Measurements from ENCODE around the gene QKI. TPM values are rescaled to one million over a fixed set of nuclear protein-coding genes. Genes with fewer than 3 reads are reported as not detected.

QKI gene
- total RNA-seq, 1 experiment from 2014 or later = 176 TPM

GRCh38 chr6:163435023-163435422 lies 20.5 kb downstream of the QKI start:
- Histone ChIP-seq H2BK12ac (ENCODE audit: insufficient read length, low read depth, low read length) (no peak overlapping the region), H4K91ac (ENCODE audit: insufficient read length, low read depth, low read length) (no peak overlapping the region), H3K14ac (ENCODE audit: insufficient read depth, low read length) (no peak overlapping the region), H2BK20ac (ENCODE audit: low read depth, low read length, poor library complexity, severe bottlenecking) (no peak overlapping the region), H2BK15ac (ENCODE audit: low read depth, low read length) (no peak overlapping the region), H3K79me1 (ENCODE audit: insufficient read depth, low read depth, low read length, poor library complexity, severe bottlenecking) (peaks cover 5% of the 10 kb centered on the region), H3K9me3 (ENCODE audit: control insufficient read depth, low read depth, low read length) (no peaks in the 10 kb centered on the region), H3K18ac (ENCODE audit: insufficient read length, low read depth, low read length) (no peak overlapping the region), H3K9ac (ENCODE audit: extremely low read depth, insufficient read length, low read length) (no peak overlapping the region), H3K56ac (ENCODE audit: insufficient read length, low read depth, low read length) (no peak overlapping the region), H2AK5ac (ENCODE audit: insufficient read length, low read length) (no peak overlapping the region), H2AFZ (ENCODE audit: low read length) (no peak overlapping the region), H3K4ac (ENCODE audit: low read depth, low read length) (no peak overlapping the region), H2BK5ac (ENCODE audit: insufficient read length, low read length) (no peak overlapping the region), H4K8ac (replicated peaks; ENCODE audit: insufficient read length, low read depth, low read length) (no peak overlapping the region), H3T11ph (ENCODE audit: low read length) (no peak overlapping the region), H3K27ac (ENCODE audit: insufficient read length, low read depth, low read length) (no peak overlapping the region), H3K23me2 (ENCODE audit: insufficient read length, low read depth, low read length, poor library complexity, severe bottlenecking) (no peaks in the 10 kb centered on the region), H3K4me2 (ENCODE audit: insufficient read depth, insufficient read length, low read length) (no peak overlapping the region), H3K4me1 (ENCODE audit: insufficient read depth, low read length) (peaks cover 3% of the 10 kb centered on the region; the same call in 1 of the 2 replicates), H3K27me3 (ENCODE audit: insufficient read depth, low read length) (no peaks in the 10 kb centered on the region), H3K23ac (ENCODE audit: insufficient read length, low read depth, low read length) (no peak overlapping the region), H2BK120ac (ENCODE audit: low read depth, low read length, poor library complexity, severe bottlenecking) (no peak overlapping the region), H4K5ac (ENCODE audit: insufficient read length, low read depth, low read length) (no peak overlapping the region), H4K20me1 (ENCODE audit: control insufficient read depth, insufficient read depth, insufficient read length) (no peaks in the 10 kb centered on the region), H3K79me2 (ENCODE audit: insufficient read depth, low read length) (peaks cover 41% of the 10 kb centered on the region; the same call in 1 of the 2 replicates)
- peaks cover 0 to 10% (median 0%) of the 10 kb centered on the region in 3 experiments; a peak in 4 of 7 replicates for H3K36me3 Mint-ChIP-seq (ENCODE audit: insufficient read depth in 1 of 3, low read depth in 3 of 3)
- no peaks in the 10 kb centered on the region for H3K9me3 Mint-ChIP-seq
- H3K27me3 Mint-ChIP-seq (ENCODE audit: low read depth) = no peaks in the 10 kb centered on the region
- no peak overlapping the region; a peak in 1 of 7 replicates for H3K27ac Mint-ChIP-seq
- no peak for TF ChIP-seq CTCF (conservative IDR thresholded peaks at IDR 0.05)
- no peak overlapping the region for H3K4me3 Mint-ChIP-seq
- DNase-seq = no peak
- peaks cover 45 to 46% of the 10 kb centered on the region in 2 experiments for H3K4me1 Mint-ChIP-seq
- no CpG with 5 or more reads among the region's 4 CpGs for WGBS (ENCODE audit: extremely low coverage, insufficient read length, low lambda C conversion rate)
